Mesenchymal stem cell (in vitro differentiated cells and primary cell): ENCODE results near the gene RNPS1.
"Not testable (repeated sequence)": the region's sequence is repeated elsewhere in the genome, so short reads cannot be mapped to it uniquely, and the experiment has no call there.

Experiments used
- DNase-seq: peaks from one replicate; pipeline ENCODE4 v3.0.0-alpha.2; 2013
- H2AFZ ChIP-seq: one replicate; pipeline ENCODE4 v1.6.1; 2013; ENCODE audit warnings: low read depth, mild to moderate bottlenecking, control low read depth, inconsistent platforms, low read length, moderate library complexity
- H2AK5ac ChIP-seq: 2 replicates; pipeline ENCODE4 v1.6.1; 2013; ENCODE audit warnings: low read length, moderate library complexity, mild to moderate bottlenecking, inconsistent platforms; ENCODE audit not compliant: severe bottlenecking
- H2BK120ac ChIP-seq: one replicate; pipeline ENCODE4 v1.6.1; 2013; ENCODE audit warnings: low read depth, mild to moderate bottlenecking, inconsistent platforms, low read length, moderate library complexity
- H2BK12ac ChIP-seq, 2 experiments: one replicate each; pipeline ENCODE4 v1.6.1; 2013; ENCODE audit warnings: inconsistent platforms in 2 of 2, low read length in 2 of 2, mild to moderate bottlenecking in 2 of 2, moderate library complexity in 2 of 2, control low read depth in 1 of 2
- H2BK15ac ChIP-seq: one replicate; pipeline ENCODE4 v1.6.1; 2013; ENCODE audit warnings: mild to moderate bottlenecking, low read depth, inconsistent platforms; ENCODE audit not compliant: poor library complexity, severe bottlenecking
- H2BK5ac ChIP-seq: 2 replicates; pipeline ENCODE4 v1.6.1; 2013; ENCODE audit warnings: low read depth, mild to moderate bottlenecking, low read length, control low read depth, inconsistent platforms; ENCODE audit not compliant: poor library complexity, severe bottlenecking
- H3K14ac ChIP-seq, 2 experiments: one replicate each; pipeline ENCODE4 v1.6.1; 2013; ENCODE audit warnings: inconsistent platforms in 2 of 2, low read length in 2 of 2, control low read depth in 1 of 2, mild to moderate bottlenecking in 1 of 2, moderate library complexity in 1 of 2
- H3K18ac ChIP-seq, 2 experiments: one replicate each; pipeline ENCODE4 v1.6.1; 2013; ENCODE audit warnings: inconsistent platforms in 2 of 2, low read length in 2 of 2, control low read depth in 1 of 2, low read depth in 1 of 2, mild to moderate bottlenecking in 1 of 2
- H3K23ac ChIP-seq, 2 experiments: one replicate each; pipeline ENCODE4 v1.6.1; 2013; ENCODE audit warnings: inconsistent platforms in 2 of 2, low read length in 2 of 2, mild to moderate bottlenecking in 2 of 2, moderate library complexity in 2 of 2, control low read depth in 1 of 2
- H3K27ac ChIP-seq: 2 replicates; pipeline ENCODE4 v1.5.1; 2013; ENCODE audit warnings: mild to moderate bottlenecking, moderate library complexity, low read length, control low read depth, inconsistent platforms; ENCODE audit not compliant: poor library complexity, severe bottlenecking
- H3K27me3 ChIP-seq, 2 experiments: 2 replicates each; pipeline versions ENCODE4 v1.6.1 to v1.7.0; 2013; ENCODE audit warnings: low read length in 2 of 2, mild to moderate bottlenecking in 2 of 2, moderate library complexity in 2 of 2, control low read depth in 1 of 2, inconsistent platforms in 1 of 2; ENCODE audit not compliant: control insufficient read depth in 1 of 2, insufficient read depth in 1 of 2
- H3K36me3 ChIP-seq, 2 experiments: 2 replicates each; pipeline versions ENCODE4 v1.6.1 to v1.7.0; 2013; ENCODE audit warnings: low read length in 2 of 2, control low read depth in 1 of 2, inconsistent platforms in 1 of 2, low read depth in 1 of 2, mild to moderate bottlenecking in 1 of 2; ENCODE audit not compliant: insufficient read depth in 2 of 2, control insufficient read depth in 1 of 2
- H3K4ac ChIP-seq, 2 experiments: one replicate each; pipeline ENCODE4 v1.6.1; 2013; ENCODE audit warnings: inconsistent platforms in 2 of 2, low read length in 2 of 2, mild to moderate bottlenecking in 2 of 2, moderate library complexity in 2 of 2, control low read depth in 1 of 2, low read depth in 1 of 2
- H3K4me1 ChIP-seq: 2 replicates; pipeline ENCODE4 v1.6.1; 2013; ENCODE audit warnings: low read depth, low read length, control low read depth; ENCODE audit not compliant: control insufficient read depth, insufficient read depth
- H3K4me2 ChIP-seq: 2 replicates; pipeline ENCODE4 v1.6.1; 2013; ENCODE audit warnings: low read length, mild to moderate bottlenecking, inconsistent platforms; ENCODE audit not compliant: poor library complexity, severe bottlenecking
- H3K4me3 ChIP-seq, 2 experiments: 2 replicates each; pipeline versions ENCODE4 v1.5.1 to v1.7.0; 2013; ENCODE audit warnings: low read length in 2 of 2, mild to moderate bottlenecking in 2 of 2, control low read depth in 1 of 2, low read depth in 1 of 2; ENCODE audit not compliant: insufficient read depth in 1 of 2
- H3K79me1 ChIP-seq: replicated peaks from 2 replicates; pipeline ENCODE4 v1.6.1; 2013; ENCODE audit warnings: mild to moderate bottlenecking, control low read depth, low read length, inconsistent platforms; ENCODE audit not compliant: poor library complexity, severe bottlenecking
- H3K9ac ChIP-seq: 2 replicates; pipeline ENCODE4 v1.7.0; 2013; ENCODE audit warnings: mild to moderate bottlenecking, low read length, moderate library complexity
- H3K9me3 ChIP-seq: 2 replicates; pipeline ENCODE4 v1.7.0; 2013; ENCODE audit warnings: mild to moderate bottlenecking, low read length; ENCODE audit not compliant: control insufficient read depth
- H4K8ac ChIP-seq: one replicate; pipeline ENCODE4 v1.6.1; 2013; ENCODE audit warnings: inconsistent platforms, mild to moderate bottlenecking, low read length, moderate library complexity
- H4K91ac ChIP-seq: one replicate; pipeline ENCODE4 v1.6.1; 2013; ENCODE audit warnings: mild to moderate bottlenecking, low read length, inconsistent platforms
- WGBS: methylation state at CpG from one replicate; pipeline ENCODE4 v1.1.7; 2013; ENCODE audit warnings: mixed read lengths; 5-methylcytosine and 5-hydroxymethylcytosine counted together

The RNPS1 gene

DNA sequence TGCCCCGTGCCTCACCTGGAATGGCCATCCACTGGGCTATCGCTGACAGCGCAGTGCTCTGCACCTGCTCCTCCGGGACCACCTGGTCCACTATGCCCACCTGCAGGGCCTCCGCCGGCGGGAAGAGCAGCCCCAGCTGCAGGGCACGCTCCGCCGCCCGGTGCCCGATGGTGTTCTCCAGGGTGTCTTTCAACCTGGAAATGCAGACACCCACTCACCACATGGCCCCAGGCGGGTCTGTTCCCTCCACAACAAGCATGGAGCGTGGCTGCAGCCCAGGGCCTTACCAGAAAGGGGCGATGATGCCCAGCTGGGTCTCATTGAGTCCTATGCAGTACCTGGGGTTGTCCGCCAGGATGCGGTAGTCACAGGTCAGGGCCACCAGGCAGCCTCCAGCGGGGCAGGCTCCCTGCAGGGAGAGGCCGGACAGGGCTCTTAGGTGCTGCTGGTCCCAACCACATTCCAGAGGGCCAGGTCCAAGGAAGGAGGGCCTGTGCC is 24.8 kb downstream of the RNPS1 start:
- no peak for DNase-seq
- no peak overlapping the region for H2AK5ac ChIP-seq
- peaks cover 2% of the 10 kb centered on the region for H3K4me1 ChIP-seq
- H3K4me2 ChIP-seq = no peak overlapping the region
- H3K9me3 ChIP-seq = no peaks in the 10 kb centered on the region
- H3K79me1 ChIP-seq = peaks cover 24% of the 10 kb centered on the region
- H2BK15ac ChIP-seq = no peak overlapping the region
- no peak overlapping the region for H4K8ac ChIP-seq
- H3K27me3 ChIP-seq = no peaks in the 10 kb centered on the region
- H3K4me3 ChIP-seq = no peak overlapping the region
- H3K36me3 ChIP-seq = peaks cover 52 to 59% of the 10 kb centered on the region in 2 experiments
- H3K27ac ChIP-seq = no peak overlapping the region
- WGBS = 96% methylated on average over 19 of the region's 19 CpGs
- H3K4ac ChIP-seq = no peak overlapping the region
- no peak overlapping the region for H2BK12ac ChIP-seq
- no peak overlapping the region for H4K91ac ChIP-seq
- no peak overlapping the region for H2BK120ac ChIP-seq
- H3K9ac ChIP-seq = no peak overlapping the region
- no peak overlapping the region for H2BK5ac ChIP-seq
- H3K14ac ChIP-seq = no peak overlapping the region
- no peak overlapping the region for H2AFZ ChIP-seq
- no peak overlapping the region for H3K23ac ChIP-seq
- no peak overlapping the region for H3K18ac ChIP-seq

DNA sequence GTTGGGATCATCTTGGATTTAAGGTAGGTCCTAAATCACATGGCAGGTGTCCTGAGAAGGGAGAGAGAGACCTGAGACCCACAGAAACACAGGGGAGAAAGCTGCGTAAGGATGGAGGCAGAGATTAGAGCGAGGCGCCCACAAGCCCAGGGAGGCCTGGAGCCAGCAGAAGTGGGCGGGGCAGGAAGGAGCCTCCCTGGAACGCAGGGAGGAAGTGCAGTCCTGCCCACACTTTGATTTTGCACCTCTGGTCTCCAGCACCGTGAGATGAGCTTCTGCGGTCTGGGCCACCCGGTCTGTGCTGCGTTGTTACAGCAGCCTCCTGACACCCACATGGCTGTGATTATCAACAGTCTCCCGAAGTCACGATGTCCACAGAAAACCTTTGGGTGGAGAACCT is 25.3 kb downstream of the RNPS1 start:
- no peak overlapping the region for H2BK15ac ChIP-seq
- no peak for DNase-seq
- peaks cover 52 to 64% of the 10 kb centered on the region in 2 experiments for H3K36me3 ChIP-seq
- no peak overlapping the region for H3K27ac ChIP-seq
- no peak overlapping the region for H2BK120ac ChIP-seq
- H3K27me3 ChIP-seq = peaks cover 0 to 4% of the 10 kb centered on the region in 2 experiments
- no peak overlapping the region for H2AK5ac ChIP-seq
- peaks cover 24% of the 10 kb centered on the region for H3K79me1 ChIP-seq
- H3K4me3 ChIP-seq = no peak overlapping the region
- 93% methylated on average over 11 of the region's 11 CpGs for WGBS
- H3K4me1 ChIP-seq = peaks cover 5% of the 10 kb centered on the region
- no peak overlapping the region for H4K8ac ChIP-seq
- no peak overlapping the region for H3K14ac ChIP-seq
- no peak overlapping the region for H4K91ac ChIP-seq
- H2AFZ ChIP-seq = no peak overlapping the region
- H3K23ac ChIP-seq = no peak overlapping the region
- no peak overlapping the region for H3K4ac ChIP-seq
- no peak overlapping the region for H3K9ac ChIP-seq
- no peaks in the 10 kb centered on the region for H3K9me3 ChIP-seq
- no peak overlapping the region for H3K4me2 ChIP-seq
- H2BK12ac ChIP-seq = no peak overlapping the region
- H2BK5ac ChIP-seq = no peak overlapping the region
- no peak overlapping the region for H3K18ac ChIP-seq

DNA sequence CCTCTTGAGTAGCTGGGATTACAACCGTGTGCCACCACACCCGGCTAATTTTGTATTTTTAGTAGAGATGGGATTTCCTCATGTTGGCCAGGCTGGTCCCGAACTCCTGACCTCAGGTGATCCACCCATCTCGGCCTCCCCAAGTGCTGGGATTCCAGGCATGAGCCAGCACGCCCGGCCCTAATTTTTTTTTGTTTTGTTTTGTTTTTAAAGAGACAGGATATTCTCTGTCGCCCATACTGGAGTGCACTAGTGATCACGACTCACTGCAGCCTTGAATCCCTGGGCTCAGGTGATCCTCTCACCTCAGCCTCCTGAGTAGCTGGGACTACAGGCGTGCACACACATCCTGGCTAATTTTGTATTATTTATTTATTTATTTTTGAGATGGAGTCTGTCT is 27.6 kb downstream of the RNPS1 start:
- H3K9ac ChIP-seq, H4K8ac ChIP-seq, H3K4me3 ChIP-seq, H2BK12ac ChIP-seq, H3K23ac ChIP-seq, H3K27ac ChIP-seq, DNase-seq, H2BK120ac ChIP-seq, H2AK5ac ChIP-seq, H2BK5ac ChIP-seq, H2AFZ ChIP-seq, H4K91ac ChIP-seq, H3K4me2 ChIP-seq, H3K9me3 ChIP-seq, H3K18ac ChIP-seq, H3K4ac ChIP-seq, H2BK15ac ChIP-seq, H3K14ac ChIP-seq: not testable (repeated sequence)
- peaks cover 3 to 18% of the 10 kb centered on the region in 2 experiments for H3K27me3 ChIP-seq
- H3K79me1 ChIP-seq = peaks cover 15% of the 10 kb centered on the region
- 94% methylated on average over 8 of the region's 9 CpGs for WGBS
- H3K36me3 ChIP-seq = peaks cover 43 to 72% of the 10 kb centered on the region in 2 experiments
- peaks cover 22% of the 10 kb centered on the region for H3K4me1 ChIP-seq

DNA sequence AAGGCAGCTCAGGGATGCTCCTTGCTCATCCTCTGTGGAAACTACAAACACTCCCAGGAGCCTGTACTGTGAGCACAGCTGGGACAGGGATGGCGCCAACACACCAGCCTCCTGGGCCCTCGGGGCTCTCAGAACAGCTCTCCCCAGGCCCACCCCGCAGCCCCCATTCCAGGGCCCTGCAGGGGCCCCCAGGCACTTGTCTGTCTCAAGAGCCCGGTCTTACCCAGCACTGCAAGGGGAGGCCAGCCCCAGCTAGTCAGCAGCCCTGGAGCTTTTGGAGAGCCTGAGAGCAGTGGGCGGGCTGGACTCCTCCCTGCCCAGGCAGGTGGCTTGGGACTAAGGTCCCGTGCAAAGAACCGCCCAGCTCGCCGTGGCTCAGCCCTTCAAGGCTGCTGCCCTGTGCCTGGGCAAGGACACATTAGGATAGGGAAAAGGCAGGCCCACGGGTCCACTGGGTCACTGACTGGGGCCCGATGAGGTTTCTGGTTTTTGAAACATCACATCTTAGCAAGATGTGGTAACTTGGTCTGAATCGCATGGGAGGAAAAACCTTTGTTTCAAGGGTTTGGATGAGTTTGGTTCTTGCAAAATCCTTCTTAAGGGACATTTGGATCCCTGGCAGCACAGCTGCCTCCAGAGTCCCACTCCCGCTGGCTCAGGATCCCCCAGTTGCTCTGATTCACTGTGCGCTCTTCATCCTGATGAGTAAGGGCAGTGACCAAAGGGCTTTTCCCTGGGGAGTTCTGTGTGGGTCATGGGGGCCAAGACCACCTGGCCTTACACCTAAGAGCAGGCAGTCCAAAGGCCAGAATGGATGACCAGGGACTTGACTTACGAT is 28.9 kb downstream of the RNPS1 start:
- DNase-seq = no peak
- H3K27ac ChIP-seq = no peak overlapping the region
- no peak overlapping the region for H3K4ac ChIP-seq
- no peak overlapping the region for H3K14ac ChIP-seq
- H3K4me1 ChIP-seq = peaks cover 20% of the 10 kb centered on the region
- no peak overlapping the region for H3K4me3 ChIP-seq
- no peak overlapping the region for H3K4me2 ChIP-seq
- H3K23ac ChIP-seq = no peak overlapping the region
- no peak overlapping the region for H4K8ac ChIP-seq
- H2BK120ac ChIP-seq = no peak overlapping the region
- no peak overlapping the region for H3K18ac ChIP-seq
- no peak overlapping the region for H2BK15ac ChIP-seq
- no peak overlapping the region for H4K91ac ChIP-seq
- no peak overlapping the region for H2AFZ ChIP-seq
- no peaks in the 10 kb centered on the region for H3K9me3 ChIP-seq
- no peak overlapping the region for H3K9ac ChIP-seq
- H3K36me3 ChIP-seq = peaks cover 42 to 72% of the 10 kb centered on the region in 2 experiments
- H2BK5ac ChIP-seq = no peak overlapping the region
- no peak overlapping the region for H2AK5ac ChIP-seq
- peaks cover 7% of the 10 kb centered on the region for H3K79me1 ChIP-seq
- 81% methylated on average over 15 of the region's 15 CpGs for WGBS
- H3K27me3 ChIP-seq = peaks cover 3 to 18% of the 10 kb centered on the region in 2 experiments
- H2BK12ac ChIP-seq = no peak overlapping the region
